Psoas muscle (tissue), 8 donors: ENCODE measurements around the gene COL4A4. TPM values are rescaled to one million over a fixed set of nuclear protein-coding genes. Genes with fewer than 3 reads are reported as not detected.

Source experiments
- ATAC-seq, 4 donors: fragments of 200-7000 bp; cut with Tn5 transposase; one replicate each; pipeline ENCODE4 v1.9.1; 2020; ENCODE audit warnings: moderate library complexity in 3 of 4, mild to moderate bottlenecking in 2 of 4
- DNase-seq, 2 donors: peaks; one replicate each; pipeline ENCODE4 v3.0.0-alpha.2; 2020
- H3K27ac ChIP-seq: fragments of 200-600 bp; one replicate; pipeline ENCODE4 v1.8.0; 2022
- H3K27me3 ChIP-seq, 3 donors: fragments of 200-600 bp in 1 of 3; one replicate each; pipeline versions ENCODE4 v1.6.1 to v1.8.0; 2013 to 2022; ENCODE audit warnings: low read length in 2 of 3, mild to moderate bottlenecking in 2 of 3, moderate library complexity in 1 of 3; ENCODE audit not compliant: insufficient read depth in 3 of 3
- H3K36me3 ChIP-seq, 2 donors: fragments of 200-600 bp in 1 of 2; one replicate each; pipeline versions ENCODE4 v1.6.1 to v1.8.0; 2013 to 2022; ENCODE audit warnings: low read depth in 1 of 2, mild to moderate bottlenecking in 1 of 2, moderate library complexity in 1 of 2; ENCODE audit not compliant: insufficient read depth in 1 of 2
- H3K4me1 ChIP-seq: fragments of 200-600 bp; one replicate; pipeline ENCODE4 v1.8.0; 2022
- H3K4me3 ChIP-seq: fragments of 200-600 bp; one replicate; pipeline ENCODE4 v1.8.0; 2022; ENCODE audit warnings: mild to moderate bottlenecking
- H3K9me3 ChIP-seq: fragments of 200-600 bp; one replicate; pipeline ENCODE4 v1.8.0; 2022
- CTCF ChIP-seq: fragments of 200-600 bp; IDR thresholded peaks from one replicate; pipeline ENCODE4 v1.8.0; 2022; ENCODE audit warnings: antibody characterized with exemption
- WGBS, 3 donors: extraction: QIAGEN DNeasy Blood & Tissue Kit; methylation state at CpG; one replicate each; pipeline versions ENCODE4 v1.1.6 to v1.1.7; 2013; 5-methylcytosine and 5-hydroxymethylcytosine counted together
- intact Hi-C, 2 donors: fragments of 100-400 bp; cut with DNase I; formaldehyde crosslinking; loops; one replicate each; pipeline versions ENCODE4 v1.11.0 to v1.14.2; 2022
- polyA plus RNA-seq, 3 donors: library from polyadenylated mRNA; stranded (reverse); fragments of 200-250 nt; gene quantifications; one replicate each; pipeline ENCODE4 v1.2.3, GENCODE V29; 2013
- total RNA-seq, 4 donors: library from RNA; stranded (reverse); fragmentation: NEBNext Ultra II Directional in 2 of 4; extraction: Animal tissue kit (Norgen Biotek cat#: 25700) in 2 of 4; gene quantifications; one replicate each; pipeline versions ENCODE4 v1.2.1 to v1.2.4, GENCODE V29; 2021 to 2023
- donor health status: healthy with polysubstance abuse.
- donor health status: DM: no; HTN: no; CAD: no; lungs with moderate emphysema.
- donor health status: Bipolar disorder and iron deficiency.
- donor health status: healthy.
- donor health status: DM: yes; HTN: yes; CAD: no.
- donor health status: DM: no; HTN: no; CAD: no.
- donor health status: DM: no; HTN: no; CAD: no.
- donor health status: DM: yes; HTN: yes; CAD: no.

COL4A4 gene
- total and polyA plus RNA-seq, 7 donors = 1.7 to 16.0 (median 4.6) TPM

GRCh38 chr2:227025510-227025909 is 138.5 kb downstream of the COL4A4 start:
- DNase-seq = no peak
- no peak for TF ChIP-seq CTCF
- H3K4me1 ChIP-seq = no peaks in the 10 kb centered on the region
- intact Hi-C loops = no loop called here
- peaks cover 3 to 96% of the 10 kb centered on the region in 2 donors for H3K36me3 ChIP-seq
- no peaks in the 10 kb centered on the region for H3K9me3 ChIP-seq
- WGBS, 3 donors = 75 to 87% (median 81%) methylated on average over 2 of the region's 2 CpGs
- no peaks in the 10 kb centered on the region for H3K27me3 ChIP-seq
- no peak for ATAC-seq
- no peak overlapping the region for H3K4me3 ChIP-seq
- no peak overlapping the region for H3K27ac ChIP-seq

GRCh38 chr2:227022608-227023007 is 141.4 kb downstream of the COL4A4 start:
- Histone ChIP-seq H3K4me1 (no peaks in the 10 kb centered on the region), H3K27me3 (no peaks in the 10 kb centered on the region), H3K36me3 (peaks cover 0 to 97% of the 10 kb centered on the region in 2 donors), H3K4me3 (no peak overlapping the region), H3K27ac (no peak overlapping the region), H3K9me3 (no peaks in the 10 kb centered on the region)
- intact Hi-C loops = no loop called here
- TF ChIP-seq CTCF = no peak
- DNase-seq (no peak), ATAC-seq (no peak)
- 59 to 71% (median 67%) methylated on average over 3 of the region's 3 CpGs for WGBS, 3 donors

- Histone ChIP-seq H3K4me1 (no peaks in the 10 kb centered on the region), H3K4me3 (no peak overlapping the region), H3K36me3 (peaks cover 0 to 93% of the 10 kb centered on the region in 2 donors), H3K9me3 (no peaks in the 10 kb centered on the region), H3K27ac (no peak overlapping the region), H3K27me3 (no peaks in the 10 kb centered on the region)
- 78 to 85% (median 83%) methylated on average over 2 of the region's 2 CpGs for WGBS, 3 donors
- no peak for TF ChIP-seq CTCF
- ATAC-seq = no peak
- no peak for DNase-seq
- intact Hi-C loops = no loop called here
Observed at GRCh38 chr2:227020416-227020815, 143.6 kb downstream of the COL4A4 start.

- peaks cover 0 to 62% of the 10 kb centered on the region in 2 donors for H3K36me3 ChIP-seq
- DNase-seq (no peak), ATAC-seq (peak in 2 of 4 donors; percentile 43 to 54)
- no peaks in the 10 kb centered on the region for H3K4me1 ChIP-seq
- H3K4me3 ChIP-seq = no peak overlapping the region
- H3K27ac ChIP-seq = no peak overlapping the region
- no peaks in the 10 kb centered on the region for H3K27me3 ChIP-seq
- 58 to 62% (median 60%) methylated on average over 4 of the region's 4 CpGs for WGBS, 3 donors
- TF ChIP-seq CTCF = no peak
- intact Hi-C loops = no loop called here
- no peaks in the 10 kb centered on the region for H3K9me3 ChIP-seq
Observed at GRCh38 chr2:227016894-227017293, 147.1 kb downstream of the COL4A4 start.

- Histone ChIP-seq H3K36me3 (peaks cover 0 to 46% of the 10 kb centered on the region in 2 donors), H3K9me3 (no peaks in the 10 kb centered on the region), H3K4me3 (no peak overlapping the region), H3K4me1 (no peaks in the 10 kb centered on the region), H3K27ac (no peak overlapping the region), H3K27me3 (no peaks in the 10 kb centered on the region)
- DNase-seq (no peak), ATAC-seq (no peak)
- TF ChIP-seq CTCF = no peak
- WGBS, 3 donors = 82 to 87% (median 87%) methylated on average over 8 of the region's 8 CpGs
- intact Hi-C loops = no loop called here
Observed at GRCh38 chr2:227013881-227014280, 150.1 kb downstream of the COL4A4 start.
